Astrocyte of the cerebellum (primary cell): Measurements from ENCODE around the gene IL4R.
A peak's percentile ranks its signal among the peaks of the same experiment; 100 is the strongest.

Source experiments
- DNase-seq: peaks from one replicate; pipeline ENCODE4 v3.0.0-alpha.2; 2011; ENCODE audit warnings: low read depth
- H3K4me3 ChIP-seq: 2 replicates; pipeline ENCODE4 v1.5.1; 2011; ENCODE audit warnings: mild to moderate bottlenecking, low read depth, low read length, moderate library complexity
- CTCF ChIP-seq: IDR thresholded peaks from 2 replicates; pipeline ENCODE4 v1.5.1; 2012; ENCODE audit warnings: low read length, low read depth, moderate library complexity, mild to moderate bottlenecking; ENCODE audit errors: missing control alignments
- in situ Hi-C: cut with HindIII; loops from 2 replicates; pipeline ENCODE4 v1.10.0; 2017; ENCODE audit warnings: low sequenced_read_pairs

IL4R gene

GRCh38 chr16:27367461-27368357 is 53.9 kb downstream of the IL4R start:
- H3K4me3 ChIP-seq: no peak overlapping the region
- DNase-seq: peak; percentile 39
- TF ChIP-seq CTCF: peak; percentile 79
- in situ Hi-C loops: no loop called here

DNA sequence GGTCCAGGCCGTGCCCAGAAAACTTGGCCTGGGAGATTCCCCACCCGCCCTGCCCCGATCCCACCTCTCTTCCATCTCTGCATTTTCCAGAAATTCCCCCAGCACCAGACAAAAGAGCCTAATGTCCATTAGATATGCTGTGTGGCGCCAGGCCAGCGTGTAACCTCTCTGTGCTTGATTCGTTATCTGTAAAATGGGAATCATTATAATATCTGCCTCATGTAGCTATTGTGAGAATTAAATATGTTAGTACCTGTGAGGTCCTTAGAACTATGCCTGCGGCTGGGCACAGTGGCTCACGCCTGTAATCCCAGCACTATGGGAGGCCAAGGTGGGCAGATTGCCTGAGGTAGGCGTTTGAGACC is 54.6 kb downstream of the IL4R start:
- in situ Hi-C loops: no loop called here
- no peak for TF ChIP-seq CTCF
- DNase-seq: no peak
- H3K4me3 ChIP-seq: no peak overlapping the region

- in situ Hi-C loops: no loop called here
- no peak for TF ChIP-seq CTCF
- H3K4me3 ChIP-seq: no peak overlapping the region
- no peak for DNase-seq
Measured at GRCh38 chr16:27369806-27370205, 56.0 kb downstream of the IL4R start.

GRCh38 chr16:27370318-27370717 is 56.5 kb downstream of the IL4R start:
- in situ Hi-C loops: no loop called here
- H3K4me3 ChIP-seq: no peak overlapping the region
- TF ChIP-seq CTCF: no peak
- DNase-seq: no peak

DNA sequence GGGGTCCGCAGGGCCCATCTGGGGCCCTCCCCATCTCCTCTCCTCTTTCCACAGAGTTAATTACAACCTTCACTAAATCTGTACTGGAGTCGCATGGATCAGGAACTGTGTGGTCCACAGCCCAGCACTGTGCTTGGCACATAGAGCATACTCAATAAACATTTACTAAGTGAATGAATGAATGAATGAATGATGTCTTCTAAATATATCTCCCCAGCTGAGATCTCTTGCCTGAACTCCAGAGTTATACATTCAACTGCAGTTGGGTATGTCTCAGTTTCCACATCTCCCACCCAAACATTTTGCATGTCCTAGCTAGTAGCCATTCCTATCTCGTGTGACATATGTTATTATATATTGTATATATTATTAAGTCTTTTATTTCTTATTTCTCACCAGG is 59.5 kb downstream of the IL4R start:
- no peak overlapping the region for H3K4me3 ChIP-seq
- TF ChIP-seq CTCF: no peak
- DNase-seq: no peak
- in situ Hi-C loops: no loop called here

DNA sequence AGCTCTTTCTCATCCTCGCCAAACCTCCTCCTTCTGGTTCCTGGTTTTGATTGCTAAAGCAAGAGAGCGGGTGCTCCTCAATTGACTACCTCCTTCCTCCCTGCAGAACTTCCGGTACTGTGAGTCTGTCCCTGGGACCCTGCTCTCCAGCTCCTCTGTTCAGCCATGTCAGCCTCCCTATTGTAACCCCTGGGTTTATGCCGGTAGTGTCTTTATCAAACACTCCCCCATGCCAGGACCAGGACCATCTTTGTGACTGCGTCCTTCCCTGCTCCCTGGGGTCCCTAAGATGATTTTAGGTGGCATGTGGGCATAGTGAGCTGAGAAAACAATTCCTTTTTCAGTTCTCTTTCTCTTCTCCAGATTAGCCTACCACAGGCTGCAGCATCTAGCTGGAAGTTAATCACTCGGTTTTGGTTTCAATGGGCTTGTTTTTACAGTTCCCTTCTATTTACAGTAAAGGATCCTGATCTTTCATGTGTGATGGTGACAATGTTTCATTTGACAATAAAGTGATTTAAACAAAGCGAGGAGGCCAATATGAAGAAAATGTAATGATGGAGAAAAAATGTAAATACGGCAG is 60.5 kb downstream of the IL4R start:
- H3K4me3 ChIP-seq: no peak overlapping the region

More for the DNA sequence above, 60.5 kb downstream of the IL4R start:
- no peak for DNase-seq
- in situ Hi-C loops: no loop called here
- no peak for TF ChIP-seq CTCF
